Memory B cell (primary cell): ENCODE results near the gene THTPA.
"Not testable (repeated sequence)": the region's sequence is repeated elsewhere in the genome, so short reads cannot be mapped to it uniquely, and the experiment has no call there.

ENCODE experiments used
- ATAC-seq: fragments of 150-1000 bp; cut with Tn5 transposase; 2 replicates; pipeline ENCODE4 v1.10.0; 2021; ENCODE audit warnings: low read depth, mild to moderate bottlenecking, moderate library complexity
- DNase-seq, 2 donors: peaks; one replicate each; pipeline ENCODE4 v3.0.0; 2022; ENCODE audit warnings: low spot score in 2 of 2
- H3K27ac Mint-ChIP-seq: one replicate; pipeline ENCODE4 v1.8.0; 2022; ENCODE audit warnings: mild to moderate bottlenecking, moderate library complexity, mixed read lengths
- H3K27me3 Mint-ChIP-seq: one replicate; pipeline ENCODE4 v1.8.0; 2022; ENCODE audit warnings: mixed read lengths
- H3K36me3 Mint-ChIP-seq: one replicate; pipeline ENCODE4 v1.8.0; 2022; ENCODE audit warnings: mild to moderate bottlenecking, mixed read lengths
- H3K4me1 Mint-ChIP-seq: one replicate; pipeline ENCODE4 v1.8.0; 2022; ENCODE audit warnings: mixed read lengths
- H3K4me3 Mint-ChIP-seq: one replicate; pipeline ENCODE4 v1.8.0; 2022; ENCODE audit warnings: mild to moderate bottlenecking, moderate library complexity, mixed read lengths
- H3K9me3 Mint-ChIP-seq: one replicate; pipeline ENCODE4 v1.8.0; 2022; ENCODE audit warnings: mixed read lengths

The THTPA gene

GRCh38 chr14:23572836-23573235 lies 16.8 kb downstream of the THTPA start:
- H3K27ac Mint-ChIP-seq: no peak overlapping the region
- ATAC-seq: no peak

GRCh38 chr14:23573384-23574015 lies 17.4 kb downstream of the THTPA start:
- H3K27me3 Mint-ChIP-seq: peaks cover 36% of the 10 kb centered on the region
- H3K9me3 Mint-ChIP-seq: no peaks in the 10 kb centered on the region
- no peak overlapping the region for H3K27ac Mint-ChIP-seq
- ATAC-seq (no peak), DNase-seq (no peak)
- H3K4me1 Mint-ChIP-seq: peaks cover 19% of the 10 kb centered on the region
- no peak overlapping the region for H3K4me3 Mint-ChIP-seq
- no peaks in the 10 kb centered on the region for H3K36me3 Mint-ChIP-seq

More at GRCh38 chr14:23572836-23573235, 16.8 kb downstream of the THTPA start:
- H3K4me3 Mint-ChIP-seq: no peak overlapping the region
- H3K27me3 Mint-ChIP-seq: peaks cover 30% of the 10 kb centered on the region
- H3K4me1 Mint-ChIP-seq: peaks cover 18% of the 10 kb centered on the region
- DNase-seq: no peak
- no peaks in the 10 kb centered on the region for H3K9me3 Mint-ChIP-seq
- no peaks in the 10 kb centered on the region for H3K36me3 Mint-ChIP-seq

GRCh38 chr14:23577004-23577681 lies 21.1 kb downstream of the THTPA start:
- Mint-ChIP-seq H3K9me3 (no peaks in the 10 kb centered on the region), H3K4me3 (peak overlapping the region; percentile 73), H3K36me3 (no peaks in the 10 kb centered on the region), H3K27ac (no peak overlapping the region), H3K27me3 (peaks cover 43% of the 10 kb centered on the region), H3K4me1 (peaks cover 17% of the 10 kb centered on the region)
- no peak for DNase-seq
- ATAC-seq: peak; percentile 23

- ATAC-seq (peak; percentile 73), DNase-seq (no peak)
- no peaks in the 10 kb centered on the region for H3K9me3 Mint-ChIP-seq
- peaks cover 37% of the 10 kb centered on the region for H3K27me3 Mint-ChIP-seq
- peak overlapping the region; percentile 70 for H3K27ac Mint-ChIP-seq
- peaks cover 17% of the 10 kb centered on the region for H3K4me1 Mint-ChIP-seq
- no peaks in the 10 kb centered on the region for H3K36me3 Mint-ChIP-seq
- no peak overlapping the region for H3K4me3 Mint-ChIP-seq
Observed at GRCh38 chr14:23577710-23578392, 21.8 kb downstream of the THTPA start.

GRCh38 chr14:23578560-23579310 lies 22.7 kb downstream of the THTPA start, which contains the start of gene JPH4:
TSS of gene JPH4 (minus strand) at chr14:23578790. CDS start at chr14:23577453, 1,337 bp downstream.
- peak within 1 kb of the TSS; percentile 70 for H3K27ac Mint-ChIP-seq
- ATAC-seq (no peak), DNase-seq (peak in 1 of 2 donors; percentile 9)
- no peaks in the 10 kb centered on the region for H3K36me3 Mint-ChIP-seq
- H3K9me3 Mint-ChIP-seq: no peaks in the 10 kb centered on the region
- H3K4me3 Mint-ChIP-seq: no peak within 1 kb of the TSS
- peaks cover 17% of the 10 kb centered on the region for H3K4me1 Mint-ChIP-seq
- H3K27me3 Mint-ChIP-seq: peaks cover 32% of the 10 kb centered on the region

- H3K4me1 Mint-ChIP-seq: peaks cover 17% of the 10 kb centered on the region
- DNase-seq (no peak), ATAC-seq (no peak)
- H3K27me3 Mint-ChIP-seq: peaks cover 33% of the 10 kb centered on the region
- no peak overlapping the region for H3K27ac Mint-ChIP-seq
- H3K36me3 Mint-ChIP-seq: no peaks in the 10 kb centered on the region
- H3K4me3 Mint-ChIP-seq: no peak overlapping the region
- no peaks in the 10 kb centered on the region for H3K9me3 Mint-ChIP-seq
Observed at GRCh38 chr14:23579311-23579630, 23.2 kb downstream of the THTPA start.

- peaks cover 32% of the 10 kb centered on the region for H3K27me3 Mint-ChIP-seq
- H3K4me3 Mint-ChIP-seq: no peak overlapping the region
- H3K27ac Mint-ChIP-seq: no peak overlapping the region
- ATAC-seq (no peak), DNase-seq (no peak)
- peaks cover 17% of the 10 kb centered on the region for H3K4me1 Mint-ChIP-seq
- H3K9me3 Mint-ChIP-seq: no peaks in the 10 kb centered on the region
- no peaks in the 10 kb centered on the region for H3K36me3 Mint-ChIP-seq
Observed at GRCh38 chr14:23579739-23580138, 23.7 kb downstream of the THTPA start.

- H3K4me3 Mint-ChIP-seq: no peak overlapping the region
- no peak overlapping the region for H3K27ac Mint-ChIP-seq
- H3K9me3 Mint-ChIP-seq: no peaks in the 10 kb centered on the region
- DNase-seq (no peak), ATAC-seq (no peak)
- peaks cover 29% of the 10 kb centered on the region for H3K27me3 Mint-ChIP-seq
- H3K36me3 Mint-ChIP-seq: no peaks in the 10 kb centered on the region
- H3K4me1 Mint-ChIP-seq: peaks cover 17% of the 10 kb centered on the region
Observed at GRCh38 chr14:23580152-23580926, 24.3 kb downstream of the THTPA start.

GRCh38 chr14:23580948-23581281 lies 24.8 kb downstream of the THTPA start:
- Mint-ChIP-seq H3K4me3 (no peak overlapping the region), H3K27ac (no peak overlapping the region), H3K9me3 (peaks cover 2% of the 10 kb centered on the region), H3K27me3 (peaks cover 29% of the 10 kb centered on the region), H3K4me1 (peaks cover 17% of the 10 kb centered on the region), H3K36me3 (no peaks in the 10 kb centered on the region)
- DNase-seq: no peak
- ATAC-seq: no peak

GRCh38 chr14:23582906-23583760 lies 27.1 kb downstream of the THTPA start:
- H3K27ac Mint-ChIP-seq: no peak overlapping the region
- no peak for ATAC-seq

GRCh38 chr14:23583761-23584526 lies 27.9 kb downstream of the THTPA start:
- not testable (repeated sequence) for H3K4me3 Mint-ChIP-seq, ATAC-seq, H3K9me3 Mint-ChIP-seq, DNase-seq, H3K36me3 Mint-ChIP-seq, H3K27ac Mint-ChIP-seq, H3K4me1 Mint-ChIP-seq
- H3K27me3 Mint-ChIP-seq: peaks cover 17% of the 10 kb centered on the region

More at GRCh38 chr14:23582906-23583760, 27.1 kb downstream of the THTPA start:
- no peak for DNase-seq
- Mint-ChIP-seq H3K9me3 (peaks cover 2% of the 10 kb centered on the region), H3K4me1 (peaks cover 8% of the 10 kb centered on the region), H3K36me3 (no peaks in the 10 kb centered on the region), H3K27me3 (peaks cover 20% of the 10 kb centered on the region), H3K4me3 (no peak overlapping the region)

- H3K9me3 Mint-ChIP-seq, H3K4me1 Mint-ChIP-seq, H3K27ac Mint-ChIP-seq, DNase-seq, H3K36me3 Mint-ChIP-seq, H3K4me3 Mint-ChIP-seq, ATAC-seq: not testable (repeated sequence)
- H3K27me3 Mint-ChIP-seq: peaks cover 14% of the 10 kb centered on the region
Observed at GRCh38 chr14:23584527-23585203, 28.6 kb downstream of the THTPA start.
